GM13977 (cell line): Measurements from ENCODE around the gene CSNK2A1.
"Not testable (repeated sequence)": the region's sequence is repeated elsewhere in the genome, so short reads cannot be mapped to it uniquely, and the experiment has no call there.

Experiments used
- DNase-seq: peaks from one replicate; pipeline ENCODE4 v3.0.0; 2012; ENCODE audit warnings: low spot score
- CTCF ChIP-seq: IDR thresholded peaks from 2 replicates; pipeline ENCODE4 v1.5.1; 2012; ENCODE audit warnings: mild to moderate bottlenecking, control low read depth; ENCODE audit not compliant: insufficient read depth; ENCODE audit errors: extremely low read depth, missing control alignments
- in situ Hi-C: fragments of 300-500 bp; cut with MboI; formaldehyde crosslinking; loops from one replicate; pipeline ENCODE4 v1.12.0; 2022; ENCODE audit warnings: low sequenced_read_pairs, low pct_unique_long_range_greater_than_20kb, mixed read lengths, inconsistent platforms; ENCODE audit not compliant: unreplicated experiment

CSNK2A1 gene

GRCh38 chr20:461254-462198 is 82.1 kb downstream of the CSNK2A1 start:
- in situ Hi-C loops, result no loop called here
- peak; percentile 74 for DNase-seq
- TF ChIP-seq CTCF, result no peak

GRCh38 chr20:460707-461106 is 82.9 kb downstream of the CSNK2A1 start:
- no peak for DNase-seq
- in situ Hi-C loops, result no loop called here
- TF ChIP-seq CTCF, result no peak

DNA sequence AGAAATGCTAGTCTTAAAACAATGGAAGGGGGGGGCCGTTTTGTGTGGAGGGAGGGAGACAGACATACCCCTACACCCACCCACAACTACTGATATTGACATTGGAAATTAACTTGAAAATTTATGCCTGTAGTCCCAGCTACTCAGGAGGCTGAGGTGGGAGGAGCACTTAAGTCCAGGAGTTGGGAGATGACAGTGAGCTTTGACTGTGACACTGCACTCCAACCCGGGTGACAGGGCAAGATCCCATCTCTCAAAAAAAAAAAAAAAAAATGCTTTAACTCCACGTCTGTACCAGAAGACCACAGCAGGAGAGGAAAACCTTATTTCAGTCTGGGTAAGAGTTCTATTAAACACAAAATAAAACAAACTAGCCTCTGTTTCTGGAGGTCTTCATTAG is 83.4 kb downstream of the CSNK2A1 start:
- in situ Hi-C loops, result no loop called here
- TF ChIP-seq CTCF, result no peak
- DNase-seq, result no peak

DNA sequence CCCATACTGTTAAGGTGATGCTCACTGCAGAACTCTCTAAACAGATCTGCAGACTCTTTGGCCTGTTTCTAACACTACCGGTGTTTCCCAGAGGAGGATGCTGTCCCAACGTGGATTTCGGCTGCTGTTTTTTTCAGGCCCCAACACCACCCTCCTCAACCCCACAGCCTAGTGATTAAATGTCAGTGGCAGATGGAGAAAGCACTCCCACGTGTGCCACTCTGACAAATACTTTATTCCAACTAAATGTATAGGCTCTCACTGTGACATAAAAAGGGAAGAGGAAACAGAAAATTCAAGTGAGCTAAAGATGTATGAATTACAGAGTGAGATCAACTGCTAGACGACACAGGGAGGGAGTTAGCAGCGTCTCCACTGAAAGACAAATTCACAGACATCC is 84.8 kb downstream of the CSNK2A1 start:
- DNase-seq, result no peak
- no peak for TF ChIP-seq CTCF
- in situ Hi-C loops, result no loop called here

DNA sequence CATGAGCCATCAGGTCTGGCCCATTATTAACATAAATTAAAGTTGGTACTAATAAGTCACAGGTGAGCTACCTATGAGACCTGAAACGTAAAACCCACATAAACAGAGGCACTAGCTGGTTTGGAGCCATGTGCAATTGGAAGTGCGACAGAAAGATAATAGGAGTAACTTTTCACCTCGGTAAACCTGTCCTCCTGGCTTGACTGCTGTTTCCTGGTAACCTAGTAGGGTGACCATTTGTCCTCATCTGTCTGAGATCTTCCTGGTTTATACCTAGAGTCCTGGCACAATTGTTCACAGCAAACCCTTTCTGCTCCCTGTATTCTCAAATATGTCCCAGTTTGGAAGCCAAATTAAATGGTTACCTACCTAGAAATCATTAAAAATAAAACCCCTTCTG is 88.6 kb downstream of the CSNK2A1 start:
- in situ Hi-C loops, result no loop called here
- no peak for TF ChIP-seq CTCF
- DNase-seq, result no peak

DNA sequence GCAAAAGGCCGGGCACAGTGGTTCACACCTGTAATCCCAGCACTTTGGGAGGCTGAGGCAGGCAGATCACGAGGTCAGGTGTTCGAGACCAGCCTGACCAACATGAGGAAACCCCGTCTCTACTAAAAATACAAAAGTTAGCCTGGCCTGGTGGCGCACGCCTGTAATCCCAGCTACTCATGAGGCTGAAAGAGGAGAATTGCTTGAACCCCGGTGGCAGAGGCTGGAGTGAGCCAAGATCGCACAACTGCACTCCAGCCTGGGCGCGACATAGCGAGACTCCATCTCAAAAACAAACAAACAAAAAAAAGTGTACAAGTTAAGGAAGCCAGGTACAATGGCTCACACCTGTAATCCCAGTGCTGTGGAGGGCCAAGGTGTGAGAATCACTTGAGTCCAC is 91.6 kb downstream of the CSNK2A1 start:
- in situ Hi-C loops, DNase-seq: not testable (repeated sequence)

DNA sequence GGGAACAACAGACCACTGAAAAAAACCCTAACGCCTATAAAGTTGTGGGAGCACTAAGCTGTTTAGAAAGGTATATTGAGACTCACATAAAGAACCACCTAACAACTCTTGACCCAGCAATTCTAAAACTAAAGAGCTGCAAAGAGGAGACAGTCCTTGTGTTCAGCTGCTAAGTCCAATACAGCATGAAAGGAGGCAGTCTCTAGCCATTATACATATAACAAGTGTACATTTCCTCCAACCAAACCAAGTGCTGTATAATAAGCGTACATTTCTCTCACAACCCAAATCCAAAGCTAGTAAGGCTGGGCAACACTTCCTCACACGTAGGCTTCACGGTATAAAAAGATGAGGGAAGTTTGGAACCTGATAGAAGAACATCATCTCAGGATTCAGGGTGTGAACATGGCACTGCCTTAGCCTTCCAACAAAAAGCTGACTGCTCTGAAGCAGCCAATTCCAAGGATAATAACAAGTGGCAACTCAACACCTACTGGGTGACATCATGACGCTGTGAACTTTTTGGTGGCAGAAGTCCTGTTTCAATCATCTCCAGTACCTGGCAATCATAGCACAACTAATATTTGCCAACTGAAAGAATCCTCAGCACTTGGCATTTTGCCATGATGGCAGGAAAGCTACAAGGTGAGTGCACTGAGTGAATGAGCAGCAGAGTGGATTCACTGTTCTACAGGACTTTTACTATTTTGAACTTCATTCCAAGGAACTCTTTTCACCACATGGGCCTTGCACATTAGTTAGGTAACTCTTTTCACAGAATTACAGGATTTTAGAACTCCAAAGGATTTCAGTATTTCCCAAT is 97.9 kb downstream of the CSNK2A1 start:
- DNase-seq, result no peak
- TF ChIP-seq CTCF, result no peak
- in situ Hi-C loops, result no loop called here
